ENCODE measurements around the gene GTPBP4.

- no peak for TF ChIP-seq EZH2phosphoT487 (IDR thresholded peaks at IDR 0.05; ENCODE audit: low read depth)
- TF ChIP-seq CTCF (IDR thresholded peaks at IDR 0.05; ENCODE audit: low read depth, low read length): no peak
Observed at GRCh38 chr10:972763-973162, 15.5 kb upstream of the GTPBP4 start.

All from OCI-LY3 (cell line).